ENCODE data around the gene KRTAP20-2. TPM values are rescaled to one million over a fixed set of nuclear protein-coding genes. Genes with fewer than 3 reads are reported as not detected.

KRTAP20-2 gene
- total RNA-seq, 6 experiments from 2014 or later, result not detected

DNA sequence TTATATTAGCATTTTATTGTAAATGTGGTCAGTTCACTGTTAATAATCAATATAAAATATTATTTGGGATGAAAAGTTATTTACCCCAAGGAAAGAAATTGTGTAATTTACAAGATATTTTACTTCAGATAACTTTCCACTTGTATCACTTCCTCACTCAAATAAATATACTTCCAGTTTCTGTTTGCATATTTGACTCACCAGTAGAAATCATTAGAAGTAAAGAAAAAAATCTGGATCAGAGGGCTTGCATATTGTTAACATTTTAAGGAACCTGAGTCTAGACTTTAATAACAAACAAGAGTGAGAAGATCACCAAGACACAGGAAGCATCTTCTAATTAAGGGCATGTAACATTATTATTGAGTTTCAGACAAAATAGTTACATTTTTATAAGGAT lies 14.9 kb upstream of the KRTAP20-2 start:
- Histone ChIP-seq H3K27me3 (no peaks in the 10 kb centered on the region), H3K4me1 (no peaks in the 10 kb centered on the region), H3K9me3 (no peaks in the 10 kb centered on the region), H3K4me3 (no peak overlapping the region), H3K27ac (no peak overlapping the region), H3K36me3 (no peaks in the 10 kb centered on the region)
- DNase-seq, result no peak
- no peak for TF ChIP-seq POLR2A (IDR thresholded peaks at IDR 0.05)
- no peak for TF ChIP-seq CTCF (IDR thresholded peaks at IDR 0.05)
- no peak for ATAC-seq
- intact Hi-C loops (cut with DNase I), result no loop called here

DNA sequence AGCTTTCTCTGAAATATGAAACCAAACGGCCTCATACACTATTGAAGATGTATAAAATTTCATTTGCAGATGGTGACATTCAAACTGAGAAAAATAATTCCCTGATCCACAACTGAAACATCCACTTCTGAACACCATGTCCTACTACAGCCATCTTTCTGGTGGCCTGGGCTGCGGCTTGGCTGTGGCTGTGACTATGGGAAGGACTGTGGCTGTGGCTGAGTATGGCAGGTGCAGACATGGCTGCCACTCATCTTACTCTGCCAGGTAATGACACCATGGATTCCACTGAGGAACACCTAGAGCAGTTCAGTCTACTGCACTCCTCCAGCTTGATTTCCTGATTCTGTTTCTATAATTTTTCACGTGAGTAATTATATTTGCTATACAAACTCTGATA lies 14.5 kb upstream of the KRTAP20-2 start, which contains the start of gene KRTAP20-4:
Gene KRTAP20-4, plus strand, starts transcription at position 106 of the 400 bp plus-strand sequence.
- intact Hi-C loops (cut with DNase I), result no loop called here

DNA sequence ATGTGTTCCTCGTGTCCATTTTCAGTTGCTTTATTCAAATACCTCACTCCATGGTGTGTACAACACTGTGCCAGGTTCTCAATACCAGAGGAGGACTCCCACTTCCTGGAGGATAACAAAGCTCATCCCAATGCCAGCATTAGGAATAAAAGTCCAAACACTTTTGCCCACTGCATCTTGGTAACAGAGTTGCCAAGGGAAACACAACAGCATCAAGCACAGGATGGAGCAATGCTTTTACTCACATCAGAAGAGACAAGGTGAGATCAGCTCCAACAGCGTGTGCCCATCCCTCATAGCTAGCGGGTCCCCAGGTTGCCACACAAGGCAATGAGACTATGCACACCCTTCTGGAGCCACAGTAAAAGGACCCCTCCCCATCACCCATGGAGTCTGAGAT lies 11.6 kb upstream of the KRTAP20-2 start:
- DNase-seq (no peak), ATAC-seq (no peak)
- no peaks in the 10 kb centered on the region for H3K36me3 ChIP-seq
- H3K4me3 ChIP-seq, result no peak overlapping the region
- H3K4me1 ChIP-seq, result no peaks in the 10 kb centered on the region
- H3K9me3 ChIP-seq, result no peaks in the 10 kb centered on the region
- no peak for TF ChIP-seq POLR2A (IDR thresholded peaks at IDR 0.05)
- no peak for TF ChIP-seq CTCF (IDR thresholded peaks at IDR 0.05)
- 75% methylated on average over 1 of the region's 3 CpGs for WGBS (ENCODE audit: insufficient coverage, low coverage, low lambda C conversion rate, missing lambda C conversion rate)
- no peaks in the 10 kb centered on the region for H3K27me3 ChIP-seq
- intact Hi-C loops (cut with DNase I), result no loop called here
- no peak overlapping the region for H3K27ac ChIP-seq

More for the DNA sequence above, 14.5 kb upstream of the KRTAP20-2 start, which contains the start of gene KRTAP20-4:
- no peaks in the 10 kb centered on the region for H3K27me3 ChIP-seq
- H3K9me3 ChIP-seq, result no peaks in the 10 kb centered on the region
- no peaks in the 10 kb centered on the region for H3K4me1 ChIP-seq
- TF ChIP-seq CTCF (IDR thresholded peaks at IDR 0.05) (no peak), POLR2A (IDR thresholded peaks at IDR 0.05) (no peak)
- H3K27ac ChIP-seq, result no peak within 1 kb of the TSS
- DNase-seq (no peak), ATAC-seq (no peak)
- no peak within 1 kb of the TSS for H3K4me3 ChIP-seq
- no peaks in the 10 kb centered on the region for H3K36me3 ChIP-seq
- 49% methylated on average over 2 of the region's 3 CpGs for WGBS (ENCODE audit: insufficient coverage, low coverage, low lambda C conversion rate, missing lambda C conversion rate)

DNA sequence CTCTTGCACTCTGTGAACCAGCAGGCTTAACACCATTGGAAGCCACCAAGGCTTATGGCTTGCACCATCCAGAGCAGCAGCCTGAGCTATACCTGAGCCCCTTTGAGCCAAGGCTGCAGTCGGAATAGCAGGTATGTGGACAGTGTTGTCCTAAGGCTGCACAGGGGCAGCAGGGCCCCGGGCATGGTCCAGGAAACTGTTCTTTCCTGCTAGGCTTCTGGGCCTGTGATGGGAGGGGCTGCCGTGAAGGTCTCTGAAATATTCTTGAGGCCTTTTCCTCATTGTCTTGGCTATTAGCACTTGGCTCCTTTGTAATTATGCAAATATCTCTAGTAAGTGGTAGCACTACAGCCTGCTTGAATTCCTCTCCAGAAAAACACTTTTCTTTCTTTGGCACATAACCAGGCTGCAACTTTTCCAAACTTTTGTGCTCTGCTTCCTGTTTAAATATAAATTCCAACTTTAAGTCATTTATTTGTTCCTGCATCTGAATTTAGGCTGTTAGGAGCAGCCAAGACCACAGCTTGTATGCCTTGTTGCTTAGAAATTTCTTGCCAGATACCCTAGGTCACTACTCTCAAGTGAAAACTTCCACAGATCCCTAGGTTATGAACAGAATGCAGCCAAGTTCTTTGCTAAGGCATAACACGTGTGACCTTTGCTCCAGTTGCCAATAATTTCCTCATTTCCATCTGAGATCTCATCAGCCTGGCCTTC lies 9.4 kb upstream of the KRTAP20-2 start:
- H3K9me3 ChIP-seq, result no peaks in the 10 kb centered on the region
- H3K36me3 ChIP-seq, result no peaks in the 10 kb centered on the region
- H3K27me3 ChIP-seq, result no peaks in the 10 kb centered on the region
- no peak for ATAC-seq
- H3K27ac ChIP-seq, result no peak overlapping the region
- TF ChIP-seq POLR2A (IDR thresholded peaks at IDR 0.05) (no peak), CTCF (IDR thresholded peaks at IDR 0.05) (no peak)
- intact Hi-C loops (cut with DNase I), result no loop called here
- no peaks in the 10 kb centered on the region for H3K4me1 ChIP-seq
- WGBS (ENCODE audit: insufficient coverage, low coverage, low lambda C conversion rate, missing lambda C conversion rate), result 45% methylated on average over 4 of the region's 4 CpGs
- H3K4me3 ChIP-seq, result no peak overlapping the region
- DNase-seq, result no peak
